GM18498 (cell line): Measurements from ENCODE around the gene PLEKHH2.
A peak's percentile ranks its signal among the peaks of the same experiment; 100 is the strongest.

ENCODE experiments used
- ATAC-seq: cut with Tn5 transposase; IDR thresholded peaks from one replicate; pipeline ENCODE4 v1.9.1; 2021; ENCODE audit warnings: mild to moderate bottlenecking, moderate library complexity; ENCODE audit not compliant: unreplicated experiment

Gene PLEKHH2

DNA sequence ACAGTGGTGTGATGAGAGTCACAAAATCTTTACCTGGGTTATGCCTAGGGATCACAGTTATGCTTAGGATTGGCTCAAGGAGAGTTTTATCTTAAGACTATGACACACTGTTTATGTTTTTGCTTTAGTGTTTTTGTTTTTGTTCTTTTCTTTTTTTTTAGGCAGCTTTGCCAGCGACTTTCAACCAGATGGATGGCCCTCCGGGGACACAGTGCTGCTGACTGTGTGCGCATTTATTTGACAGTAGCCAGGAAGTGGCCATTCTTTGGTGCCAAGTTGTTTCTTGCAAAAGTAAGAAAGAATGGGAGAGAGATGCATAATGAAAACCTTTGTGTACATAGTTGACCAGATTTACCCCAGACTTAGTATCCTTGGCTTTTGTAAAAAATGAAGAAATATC lies 121.7 kb downstream of the PLEKHH2 start:
- no peak for ATAC-seq

DNA sequence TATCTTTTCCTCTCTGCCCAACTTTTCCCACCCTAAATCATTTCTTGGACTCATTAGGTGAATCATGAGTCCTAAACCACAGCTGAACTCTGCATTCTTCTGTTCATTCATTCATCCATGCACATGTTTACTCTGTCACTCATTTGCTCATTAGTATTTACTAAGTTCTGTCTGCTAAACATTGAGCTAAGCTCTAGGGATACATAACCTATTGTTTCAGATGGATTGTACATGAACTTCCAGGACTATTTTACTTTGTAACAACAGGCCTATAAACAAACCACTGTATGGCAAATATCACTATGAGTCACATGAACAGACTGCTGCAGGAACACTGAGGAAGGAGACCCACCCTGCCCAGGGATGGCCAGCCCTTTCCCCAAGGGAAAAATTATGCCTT lies 122.1 kb downstream of the PLEKHH2 start:
- ATAC-seq: no peak

DNA sequence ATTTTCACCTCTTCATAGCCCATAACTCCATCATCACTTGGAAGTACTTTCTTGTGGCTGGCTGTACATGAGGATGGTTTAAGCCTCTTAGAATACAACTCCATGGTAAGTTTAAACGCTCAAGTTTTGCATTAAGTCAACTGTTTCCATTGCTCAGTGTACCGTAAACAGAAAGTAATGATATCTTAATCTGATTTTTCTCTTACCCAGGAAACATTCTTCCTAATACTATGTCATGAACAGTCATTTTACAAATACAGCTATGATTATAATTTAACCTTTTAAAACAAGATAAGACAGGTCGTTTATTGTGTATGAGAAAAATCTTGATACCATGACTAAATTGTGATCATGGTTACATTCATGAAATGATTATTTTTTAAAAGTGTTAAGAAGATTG lies 125.2 kb downstream of the PLEKHH2 start:
- no peak for ATAC-seq

DNA sequence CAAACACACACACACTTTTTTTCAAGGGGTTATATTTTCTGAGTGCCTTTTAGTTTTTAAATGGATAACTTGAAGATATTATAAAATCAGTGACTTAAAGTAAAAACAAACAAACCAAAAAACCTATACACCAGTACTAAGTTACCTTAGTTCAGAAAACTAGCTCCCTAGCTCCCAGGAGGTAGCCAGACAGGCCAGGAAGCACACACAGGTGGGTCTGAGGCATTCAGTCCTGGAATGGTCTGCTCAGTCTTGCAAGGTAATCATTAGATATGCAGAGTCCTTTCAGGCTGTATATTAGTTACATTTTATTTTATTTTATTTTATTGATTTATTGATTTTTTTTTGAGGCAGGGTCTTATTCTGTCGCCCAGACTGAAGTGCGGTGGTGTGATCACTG lies 126.0 kb downstream of the PLEKHH2 start:
- ATAC-seq: no peak

DNA sequence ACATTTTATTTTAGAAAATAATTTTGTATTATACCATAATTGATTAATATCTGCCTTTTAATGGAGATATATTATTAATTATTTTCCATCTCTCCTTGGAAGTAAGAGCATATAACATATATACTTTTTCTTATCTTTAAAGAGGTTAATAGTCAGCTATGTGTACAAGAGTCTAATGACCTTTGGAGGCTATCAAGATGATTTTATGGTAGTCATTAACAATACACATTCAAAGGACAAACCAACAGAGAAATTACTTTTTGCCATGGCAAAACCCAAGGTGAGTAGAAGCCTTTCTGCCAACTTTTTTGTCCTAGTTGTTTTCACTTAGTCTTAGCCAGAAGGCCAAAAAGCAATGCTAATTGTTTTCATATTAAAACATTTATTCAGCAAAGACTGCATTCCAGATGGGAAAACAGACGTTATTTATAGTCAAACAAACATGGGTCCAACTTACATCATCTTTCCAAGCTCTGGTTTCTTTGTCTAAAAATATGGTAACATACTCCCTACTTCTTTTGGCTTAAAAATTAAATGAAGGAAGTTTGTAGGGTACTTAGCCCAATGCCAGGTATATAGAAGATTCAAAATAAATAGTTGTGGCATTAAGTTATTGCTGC lies 127.1 kb downstream of the PLEKHH2 start:
- no peak for ATAC-seq

DNA sequence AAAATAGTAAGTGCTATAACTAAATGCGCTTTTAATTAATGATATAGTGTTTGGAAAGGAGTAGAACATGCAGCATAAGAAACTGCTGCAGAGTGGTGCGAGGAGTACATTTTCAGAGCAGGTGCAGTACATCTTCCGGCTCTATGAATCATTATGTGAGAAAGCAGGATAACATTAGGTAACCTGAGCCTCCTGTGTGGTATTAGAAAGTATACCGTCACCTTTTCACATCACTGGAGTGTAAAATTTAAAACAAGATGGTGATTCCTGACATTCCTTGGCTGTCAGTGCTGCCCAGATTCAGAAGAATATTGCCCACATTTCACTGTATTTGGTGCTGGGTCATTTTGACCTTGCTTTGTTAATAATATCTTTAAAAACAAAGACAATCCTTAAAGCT lies 128.9 kb downstream of the PLEKHH2 start:
- ATAC-seq: no peak

DNA sequence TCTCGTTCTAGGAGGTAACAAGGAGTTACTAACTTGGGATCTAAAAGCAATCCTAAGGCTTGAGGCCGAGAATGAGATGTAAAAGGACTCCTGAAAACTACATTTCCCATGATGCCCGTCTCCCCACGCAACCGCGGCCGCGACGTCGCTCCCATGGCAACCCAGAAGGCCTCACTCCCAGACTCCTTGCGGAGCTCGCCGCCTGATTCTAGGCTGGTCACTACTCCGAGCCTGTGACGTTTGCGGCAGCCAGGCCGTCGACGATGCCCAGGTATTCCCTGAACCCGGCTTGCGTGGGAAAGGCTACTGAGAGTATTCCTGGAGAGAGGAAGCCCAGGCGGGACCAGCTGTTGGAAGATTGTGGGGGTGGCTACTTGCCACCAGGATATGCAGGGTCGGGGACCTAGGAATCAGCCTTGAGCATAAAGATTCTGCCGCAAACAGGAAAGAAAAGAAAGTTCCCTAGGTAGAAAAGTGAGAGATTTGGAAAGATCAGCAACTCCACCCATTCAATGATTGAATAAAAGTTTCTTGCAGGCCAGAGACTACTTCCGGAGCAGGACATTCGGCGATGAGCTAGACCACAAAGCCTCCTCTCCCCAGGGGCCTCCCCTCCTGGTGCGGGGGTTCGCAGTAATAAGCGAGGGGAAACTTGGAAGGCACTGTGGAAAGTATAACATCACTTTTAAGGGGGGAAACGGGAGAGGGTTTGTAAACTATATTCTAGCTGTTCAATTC lies 137.0 kb downstream of the PLEKHH2 start, which contains the start of gene DYNC2LI1:
Gene DYNC2LI1, plus strand, starts transcription at position 164 of the 738 bp plus-strand sequence. Its CDS starts 100 bp downstream, at position 264.
- peak; percentile 99 for ATAC-seq

DNA sequence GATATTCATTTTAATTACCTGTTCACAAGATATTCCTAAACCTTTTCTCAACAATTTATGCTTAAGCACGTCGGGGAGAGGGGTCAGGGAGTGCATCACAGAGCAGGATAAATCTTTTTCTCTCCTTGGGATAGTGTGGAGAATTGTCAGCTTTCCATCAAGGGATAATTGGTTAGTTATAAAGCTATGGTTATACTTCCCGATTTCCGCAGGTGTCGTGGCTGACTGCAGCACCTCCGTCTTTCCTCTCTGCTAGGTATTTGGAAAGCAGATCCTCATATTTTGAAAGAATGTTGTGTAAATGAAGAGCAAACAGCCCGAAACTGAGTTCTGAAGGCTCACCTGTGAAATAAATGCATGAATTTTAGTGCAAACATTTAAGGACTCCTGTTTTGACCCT lies 137.6 kb downstream of the PLEKHH2 start:
- ATAC-seq: no peak

DNA sequence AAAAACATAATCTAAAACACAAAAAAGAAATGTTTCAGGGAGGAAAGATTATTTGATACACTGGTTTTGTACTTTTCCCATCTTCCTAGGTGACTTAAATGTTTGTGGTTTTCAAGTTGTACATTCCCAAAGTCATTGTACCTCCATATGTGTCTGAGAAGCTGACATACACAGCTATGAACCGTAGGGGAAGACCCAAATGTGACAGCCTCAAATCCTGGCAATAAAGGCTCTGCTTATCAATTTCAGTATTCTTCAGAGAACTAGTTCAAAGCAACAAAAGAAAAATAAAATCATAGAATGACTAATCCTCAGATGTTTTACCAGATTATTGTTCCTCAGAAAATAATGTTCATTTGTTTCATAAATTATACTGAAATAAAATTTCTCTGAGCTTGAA lies 139.3 kb downstream of the PLEKHH2 start:
- no peak for ATAC-seq

DNA sequence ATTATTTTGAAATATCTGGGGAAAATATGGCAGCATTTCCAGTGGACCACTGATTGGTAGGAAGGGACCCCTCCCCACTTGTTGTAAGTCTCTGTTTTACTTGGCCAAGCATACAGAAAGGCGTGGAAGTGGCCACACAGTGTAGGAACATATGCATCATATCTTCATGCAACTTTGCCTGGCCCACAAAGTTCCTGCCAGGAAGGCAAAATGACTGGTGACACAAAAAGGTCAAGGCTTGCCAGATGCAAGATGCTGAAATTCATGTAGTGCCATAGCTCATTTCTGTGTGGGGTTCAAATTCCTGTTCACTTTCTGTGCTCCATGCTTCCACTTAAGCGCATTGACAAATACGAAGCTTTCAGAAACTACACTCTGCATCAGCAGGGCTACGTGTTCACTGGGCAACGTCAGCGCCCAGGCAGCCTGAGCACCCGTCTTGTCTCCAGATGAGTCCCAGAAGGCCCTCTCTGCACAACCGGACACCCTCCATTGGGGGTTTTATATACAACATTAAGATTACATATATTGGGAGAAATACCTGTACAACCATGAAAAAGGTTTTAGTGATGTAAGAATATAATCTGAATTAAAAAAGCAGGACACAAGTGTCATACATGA lies 140.4 kb downstream of the PLEKHH2 start:
- ATAC-seq: no peak

DNA sequence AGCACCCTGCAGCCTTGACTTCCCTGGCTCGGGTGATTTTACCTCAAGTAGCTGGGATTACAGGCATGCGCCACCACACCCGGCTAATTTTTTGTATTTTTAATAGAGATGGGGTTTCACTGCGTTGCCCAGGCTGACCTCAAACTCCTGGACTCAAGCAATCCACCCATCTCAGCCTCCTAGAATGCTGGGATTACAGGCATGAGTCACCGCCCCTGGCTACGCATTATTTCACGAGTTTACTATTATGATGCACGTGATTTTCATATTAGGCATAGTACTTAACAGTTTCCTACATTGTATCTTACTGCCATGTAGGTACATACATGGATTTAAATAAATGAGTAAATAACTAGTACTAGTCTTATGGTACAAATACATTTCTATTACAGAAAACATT lies 141.2 kb downstream of the PLEKHH2 start:
- no peak for ATAC-seq

DNA sequence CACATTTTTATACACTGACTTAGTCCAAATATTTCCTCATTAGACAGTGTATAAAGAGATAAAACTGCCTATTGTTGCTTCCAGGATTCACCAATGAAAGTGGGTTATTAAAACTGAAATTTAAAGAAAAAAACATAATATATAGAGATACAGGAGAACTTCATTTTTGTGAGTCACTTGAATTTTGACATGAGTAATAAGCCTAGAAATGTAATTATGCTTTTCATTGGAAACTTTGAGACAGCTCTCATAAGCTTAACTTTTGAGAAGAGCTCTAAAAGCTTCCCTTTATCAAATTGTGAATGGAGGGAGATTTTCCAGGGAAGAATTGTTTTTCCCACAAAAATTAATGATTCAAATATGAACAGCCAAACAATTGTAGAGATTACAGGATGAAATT lies 150.8 kb downstream of the PLEKHH2 start:
- no peak for ATAC-seq

DNA sequence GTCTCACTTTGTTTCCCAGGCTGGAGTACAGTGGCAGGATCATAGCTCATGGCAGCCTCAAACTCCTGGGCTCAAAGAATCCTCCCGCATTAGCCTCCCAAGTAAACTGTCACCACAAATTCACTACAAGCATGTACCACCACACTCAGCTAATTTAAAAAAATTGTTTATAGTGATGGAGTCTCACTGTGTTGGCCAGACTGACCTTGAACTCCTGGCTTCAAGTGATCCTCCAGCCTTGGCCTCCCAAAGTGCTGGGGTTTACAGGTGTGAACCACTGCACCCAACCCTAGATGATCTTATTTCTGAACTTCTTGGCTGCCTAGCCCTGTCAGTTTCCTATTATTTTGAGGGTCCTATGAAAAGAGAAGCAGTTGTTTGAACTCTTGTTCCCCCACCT lies 151.6 kb downstream of the PLEKHH2 start:
- ATAC-seq: no peak

DNA sequence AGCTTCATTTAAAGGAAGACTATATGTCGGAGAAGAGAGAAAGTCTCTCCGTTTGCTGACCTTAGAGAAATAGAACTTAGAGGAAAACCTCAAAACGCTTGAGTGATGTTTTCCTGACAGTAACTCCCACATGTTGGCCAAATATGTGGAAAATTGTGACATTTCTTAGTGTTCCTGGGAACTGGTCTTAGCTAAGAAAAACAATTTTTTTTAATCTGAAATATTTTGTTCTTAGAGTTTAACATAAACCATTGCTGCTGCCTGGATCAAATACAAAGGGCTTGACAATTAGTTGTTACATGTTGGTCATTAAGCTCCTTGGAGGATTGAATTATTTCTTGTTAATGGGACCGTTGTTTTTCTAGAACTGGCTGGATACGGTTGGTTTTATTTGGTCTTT lies 153.1 kb downstream of the PLEKHH2 start:
- ATAC-seq: no peak

DNA sequence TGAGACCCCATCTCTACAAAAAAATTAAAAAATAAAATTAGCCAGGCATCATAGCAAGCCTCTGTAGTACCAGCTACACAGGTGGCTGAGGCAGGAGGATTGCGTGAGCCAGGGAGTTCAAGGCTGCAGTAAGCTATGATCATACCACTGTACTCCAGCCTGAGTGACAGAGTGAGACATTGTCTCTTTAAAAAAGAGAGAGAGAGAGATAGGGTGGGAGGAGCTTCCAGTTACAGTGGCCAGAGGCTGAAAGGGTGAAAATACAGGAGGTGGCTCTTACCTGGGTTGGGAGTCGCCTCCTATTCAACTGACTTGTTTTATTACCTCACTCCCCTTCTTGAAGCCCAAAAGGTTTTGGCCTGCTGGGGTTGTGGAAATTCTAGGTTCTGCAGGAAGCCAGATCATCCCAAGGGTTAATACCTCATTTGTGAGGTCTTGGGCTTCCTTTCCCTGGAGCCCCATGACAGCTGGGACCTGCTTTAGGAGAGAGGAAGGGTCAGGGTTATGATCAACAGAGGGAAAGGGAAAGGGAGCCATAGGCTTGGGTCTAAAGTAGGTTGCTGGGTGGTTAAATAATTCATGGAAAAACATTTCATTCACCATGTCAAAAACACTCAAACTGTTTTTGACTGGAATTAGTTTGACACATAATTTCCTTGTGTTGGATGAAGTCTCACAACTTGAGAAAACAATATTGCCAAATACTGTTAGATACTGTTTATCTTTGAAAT lies 154.1 kb downstream of the PLEKHH2 start:
- ATAC-seq: no peak

DNA sequence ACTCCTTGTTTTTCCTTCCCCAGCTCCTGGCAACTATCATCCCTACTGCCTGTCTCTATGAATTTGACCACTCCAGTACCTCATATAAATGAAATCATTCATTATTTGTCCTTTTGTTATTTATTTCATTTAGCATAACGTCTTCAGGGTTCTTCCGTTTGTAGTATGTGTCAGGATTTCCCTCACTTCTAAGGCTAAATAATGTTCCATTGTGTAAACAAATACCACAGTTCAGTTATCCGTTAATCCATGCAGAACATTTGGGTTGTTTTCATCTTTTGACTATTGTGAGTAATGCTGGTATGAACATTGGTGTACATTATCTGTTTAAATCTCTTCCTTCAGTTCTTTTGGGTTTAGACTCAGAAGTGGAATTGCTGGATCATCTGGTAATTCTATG lies 155.6 kb downstream of the PLEKHH2 start:
- no peak for ATAC-seq

DNA sequence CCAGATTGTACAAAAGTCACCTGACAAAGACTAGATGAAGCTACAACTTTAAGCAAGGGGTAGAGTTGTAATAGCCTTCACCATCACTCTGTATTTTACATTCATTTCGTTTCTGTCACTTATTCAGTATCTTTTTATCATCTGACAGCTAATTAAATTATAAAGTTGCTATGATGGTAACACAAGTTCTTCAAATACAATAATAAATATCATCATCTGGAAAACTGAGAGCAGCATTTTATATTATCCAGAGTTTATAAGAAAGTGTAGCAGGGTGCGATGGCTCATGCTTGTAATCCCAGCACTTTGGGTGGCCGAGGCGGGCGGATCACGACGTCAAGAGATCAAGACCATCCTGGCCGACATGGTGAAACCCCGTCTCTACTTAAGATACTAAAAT lies 157.9 kb downstream of the PLEKHH2 start:
- no peak for ATAC-seq

DNA sequence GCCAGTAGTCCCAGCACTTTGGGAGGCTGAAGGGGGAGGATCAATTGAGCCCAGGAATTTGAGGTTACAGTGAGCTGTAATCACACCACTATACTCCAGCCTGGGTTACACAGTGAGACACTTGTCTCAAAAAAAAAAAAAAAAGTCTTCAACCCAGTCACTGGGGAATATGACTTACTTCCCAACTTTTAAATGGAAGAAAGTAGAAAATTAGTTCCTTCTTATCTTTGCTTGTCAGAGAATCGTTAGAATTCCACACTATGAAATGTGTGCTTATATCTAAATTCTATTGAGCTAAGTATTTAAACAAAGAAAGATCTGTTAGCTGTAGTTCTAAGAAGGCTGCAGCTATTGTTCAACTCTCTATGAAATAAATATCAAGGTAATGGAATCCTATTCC lies 159.1 kb downstream of the PLEKHH2 start:
- no peak for ATAC-seq

DNA sequence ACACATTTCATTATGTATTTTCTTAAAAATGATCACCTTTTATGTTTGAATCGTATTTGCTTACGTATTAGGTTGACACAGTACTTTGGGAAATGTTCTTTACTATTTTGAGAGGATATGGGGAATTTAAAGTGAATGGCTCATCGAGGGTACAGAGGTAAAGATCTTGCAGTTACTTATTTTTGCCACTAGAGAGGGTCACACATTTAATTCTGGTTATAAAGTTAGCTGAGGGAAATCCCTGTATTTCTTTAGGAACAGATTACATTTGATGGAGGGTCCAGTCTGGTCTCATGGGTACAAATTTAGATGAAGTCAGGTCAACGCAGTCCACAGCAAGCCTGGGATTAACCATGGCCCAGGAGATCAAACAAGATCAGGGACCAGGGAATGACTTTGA lies 161.2 kb downstream of the PLEKHH2 start:
- ATAC-seq: no peak

DNA sequence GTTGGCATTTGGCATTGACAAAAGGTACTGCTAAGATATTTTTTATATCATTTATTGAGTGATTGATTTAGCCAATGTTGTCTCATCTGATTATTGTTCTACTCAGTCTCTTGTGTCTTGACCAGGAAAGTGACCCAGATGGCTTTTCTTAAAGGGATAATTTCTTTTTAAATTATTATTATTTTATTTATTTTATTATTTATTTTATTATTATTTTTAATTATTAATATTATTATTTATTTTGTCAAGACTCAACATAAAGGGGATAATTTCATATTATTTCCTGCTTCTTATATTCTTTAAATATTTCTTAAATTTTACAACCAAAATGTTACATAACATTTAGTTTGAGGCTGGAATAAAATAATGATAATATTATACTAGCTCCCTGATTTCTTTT lies 163.8 kb downstream of the PLEKHH2 start:
- ATAC-seq: no peak

DNA sequence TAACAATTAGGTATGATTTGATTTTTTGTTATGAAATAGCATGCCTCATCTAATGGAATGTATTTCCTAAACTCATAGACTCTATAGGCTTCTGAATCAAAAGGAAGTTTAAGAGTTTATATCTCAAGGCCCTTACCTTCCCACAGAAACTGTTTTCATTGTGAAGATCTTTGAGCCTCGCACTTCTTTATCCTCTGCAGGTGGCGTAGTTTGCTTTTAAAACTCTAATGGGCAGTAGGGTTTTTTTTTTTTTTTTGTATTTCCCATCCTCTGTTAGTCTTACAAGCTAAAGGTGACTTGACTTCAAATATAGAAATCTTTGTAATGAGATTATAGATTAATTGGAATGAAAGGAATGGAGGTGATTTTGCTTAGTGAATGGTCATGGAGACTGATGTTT lies 165.1 kb downstream of the PLEKHH2 start:
- ATAC-seq: no peak

DNA sequence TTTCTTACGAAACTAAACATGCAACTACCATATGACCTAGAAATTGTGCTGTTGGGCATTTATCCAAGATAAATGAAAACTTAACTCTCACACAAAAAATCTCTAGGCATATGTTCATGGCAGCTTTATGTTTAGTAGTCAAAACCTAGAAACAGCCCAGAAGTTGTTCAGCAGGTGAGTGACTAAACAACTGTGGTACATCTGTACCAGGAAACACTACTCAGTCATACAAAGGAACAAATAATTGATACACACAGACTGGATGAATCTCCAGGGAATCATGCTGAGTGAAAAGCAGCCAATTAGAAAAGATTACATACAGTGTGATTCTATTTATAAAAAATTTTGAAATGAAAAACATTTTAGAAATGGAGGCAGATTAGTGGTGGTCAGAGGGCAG lies 166.1 kb downstream of the PLEKHH2 start:
- ATAC-seq: no peak
